HCT116 (cell line): Measurements from ENCODE around the gene CDC6.

ENCODE experiments used
- CBX3 ChIP-seq: IDR thresholded peaks from 2 replicates; pipeline ENCODE4 v1.6.1; 2012; ENCODE audit warnings: low read depth
- ELF1 ChIP-seq: IDR thresholded peaks from 2 replicates; pipeline ENCODE4 v1.6.1; 2012; ENCODE audit warnings: low read depth, borderline replicate concordance
- EZH2phosphoT487 ChIP-seq: fragments of 200-600 bp; IDR thresholded peaks from 2 replicates; pipeline ENCODE4 v1.6.1; 2018; ENCODE audit warnings: antibody characterized with exemption, borderline replicate concordance
- POLR2A ChIP-seq: IDR thresholded peaks from 2 replicates; pipeline ENCODE4 v1.7.0; 2011; ENCODE audit warnings: borderline replicate concordance; ENCODE audit not compliant: insufficient read depth, insufficient read length; ENCODE audit errors: extremely low read depth
- POLR2AphosphoS5 ChIP-seq: IDR thresholded peaks from 2 replicates; pipeline ENCODE4 v1.6.1; 2011; ENCODE audit warnings: mild to moderate bottlenecking, low read depth, low read length, moderate library complexity
- RAD21 ChIP-seq: IDR thresholded peaks from 2 replicates; pipeline ENCODE4 v1.6.1; 2012; ENCODE audit warnings: low read depth, mild to moderate bottlenecking
- SIN3A ChIP-seq: IDR thresholded peaks from 2 replicates; pipeline ENCODE4 v1.6.1; 2012; ENCODE audit warnings: low read depth
- SP1 ChIP-seq: IDR thresholded peaks from 2 replicates; pipeline ENCODE4 v1.6.1; 2012; ENCODE audit warnings: low read depth
- TCF7L2 ChIP-seq: IDR thresholded peaks from 2 replicates; pipeline ENCODE4 v1.7.0; 2011; ENCODE audit warnings: borderline replicate concordance, inconsistent platforms; ENCODE audit not compliant: insufficient read depth, insufficient read length; ENCODE audit errors: extremely low read depth
- YY1 ChIP-seq: IDR thresholded peaks from 2 replicates; pipeline ENCODE4 v1.6.1; 2011; ENCODE audit warnings: low read length, low read depth, moderate library complexity, mild to moderate bottlenecking; ENCODE audit not compliant: insufficient replicate concordance; ENCODE audit errors: extremely low read depth
- ZNF274 ChIP-seq: fragments of 200-500 bp; sonication (Bioruptor generic); IDR thresholded peaks from 2 replicates; pipeline ENCODE4 v1.6.1; 2014; ENCODE audit warnings: mild to moderate bottlenecking, low read depth, low read length, inconsistent platforms
- TF ChIP-seq, protein P1 (sequence below), 3 experiments: fragments of 200-600 bp in 1 of 3; sonication (generic) in 1 of 3; IDR thresholded peaks in 2 of 3; conservative IDR thresholded peaks in 1 of 3; 2 replicates each; pipeline ENCODE4 v1.5.1; 2012 to 2017; ENCODE audit warnings: low read depth in 2 of 3, low read length in 2 of 3, antibody characterized with exemption in 1 of 3, borderline replicate concordance in 1 of 3, control low read depth in 1 of 3, mild to moderate bottlenecking in 1 of 3, mixed read lengths in 1 of 3, mixed run types in 1 of 3, moderate library complexity in 1 of 3; ENCODE audit not compliant: insufficient read depth in 1 of 3
- TF ChIP-seq, protein P2 (sequence below): IDR thresholded peaks from 2 replicates; pipeline ENCODE4 v1.6.1; 2012

DNA sequence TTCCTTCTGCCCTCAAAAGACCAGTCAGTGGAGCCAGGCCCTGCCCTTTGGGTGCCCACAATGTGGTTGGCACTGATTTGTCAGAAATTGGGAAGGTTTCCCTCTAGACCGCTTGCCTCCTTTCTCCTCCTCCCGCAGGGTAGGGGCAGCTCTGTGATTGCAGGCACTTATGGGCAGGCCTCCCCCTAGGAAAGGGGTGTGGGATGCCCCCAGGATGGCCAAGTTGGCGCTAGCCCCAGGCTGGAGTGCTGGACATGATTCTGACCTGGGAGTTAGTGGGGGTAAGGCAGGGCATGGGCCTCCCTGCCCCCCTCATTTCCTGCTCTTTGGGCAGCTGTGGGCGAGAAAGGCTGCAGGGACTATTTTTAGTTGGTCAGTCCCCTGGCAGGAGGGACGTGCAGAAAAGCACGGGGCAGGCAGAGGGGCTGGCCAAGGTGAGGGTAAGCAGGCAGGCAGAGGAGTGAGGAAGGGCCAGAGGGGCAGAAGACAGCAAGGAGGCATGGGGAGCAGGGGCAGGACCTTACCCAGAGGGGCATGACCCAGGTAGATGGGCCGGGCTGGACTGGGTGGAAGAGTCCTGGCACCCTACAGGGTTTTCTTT lies 24.6 kb downstream of the CDC6 start:
- TF ChIP-seq YY1: no peak
- TF ChIP-seq, protein P1, sequence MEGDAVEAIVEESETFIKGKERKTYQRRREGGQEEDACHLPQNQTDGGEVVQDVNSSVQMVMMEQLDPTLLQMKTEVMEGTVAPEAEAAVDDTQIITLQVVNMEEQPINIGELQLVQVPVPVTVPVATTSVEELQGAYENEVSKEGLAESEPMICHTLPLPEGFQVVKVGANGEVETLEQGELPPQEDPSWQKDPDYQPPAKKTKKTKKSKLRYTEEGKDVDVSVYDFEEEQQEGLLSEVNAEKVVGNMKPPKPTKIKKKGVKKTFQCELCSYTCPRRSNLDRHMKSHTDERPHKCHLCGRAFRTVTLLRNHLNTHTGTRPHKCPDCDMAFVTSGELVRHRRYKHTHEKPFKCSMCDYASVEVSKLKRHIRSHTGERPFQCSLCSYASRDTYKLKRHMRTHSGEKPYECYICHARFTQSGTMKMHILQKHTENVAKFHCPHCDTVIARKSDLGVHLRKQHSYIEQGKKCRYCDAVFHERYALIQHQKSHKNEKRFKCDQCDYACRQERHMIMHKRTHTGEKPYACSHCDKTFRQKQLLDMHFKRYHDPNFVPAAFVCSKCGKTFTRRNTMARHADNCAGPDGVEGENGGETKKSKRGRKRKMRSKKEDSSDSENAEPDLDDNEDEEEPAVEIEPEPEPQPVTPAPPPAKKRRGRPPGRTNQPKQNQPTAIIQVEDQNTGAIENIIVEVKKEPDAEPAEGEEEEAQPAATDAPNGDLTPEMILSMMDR (IDR thresholded peaks at IDR 0.05 in 2 of 3, conservative IDR thresholded peaks at IDR 0.05 in 1 of 3; ENCODE audit: borderline replicate concordance in 1 of 3, insufficient read depth in 1 of 3, low read depth in 2 of 3, low read length in 2 of 3): no peak
- TF ChIP-seq TCF7L2: no peak
- TF ChIP-seq SP1: peak; percentile 71
- no peak for TF ChIP-seq POLR2A
- TF ChIP-seq RAD21: no peak
- TF ChIP-seq CBX3: no peak
- TF ChIP-seq, protein P2, sequence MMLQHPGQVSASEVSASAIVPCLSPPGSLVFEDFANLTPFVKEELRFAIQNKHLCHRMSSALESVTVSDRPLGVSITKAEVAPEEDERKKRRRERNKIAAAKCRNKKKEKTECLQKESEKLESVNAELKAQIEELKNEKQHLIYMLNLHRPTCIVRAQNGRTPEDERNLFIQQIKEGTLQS: no peak
- no peak for TF ChIP-seq ELF1
- no peak for TF ChIP-seq EZH2phosphoT487
- TF ChIP-seq SIN3A: no peak
- TF ChIP-seq ZNF274: no peak
- TF ChIP-seq POLR2AphosphoS5: no peak
